AG08396 (cell line): ENCODE measurements around the gene ADAMTS20.

ENCODE experiments used
- DNase-seq: peaks from one replicate; pipeline ENCODE4 v3.0.0; 2012; ENCODE audit warnings: low spot score, mixed read lengths

Gene ADAMTS20

DNA sequence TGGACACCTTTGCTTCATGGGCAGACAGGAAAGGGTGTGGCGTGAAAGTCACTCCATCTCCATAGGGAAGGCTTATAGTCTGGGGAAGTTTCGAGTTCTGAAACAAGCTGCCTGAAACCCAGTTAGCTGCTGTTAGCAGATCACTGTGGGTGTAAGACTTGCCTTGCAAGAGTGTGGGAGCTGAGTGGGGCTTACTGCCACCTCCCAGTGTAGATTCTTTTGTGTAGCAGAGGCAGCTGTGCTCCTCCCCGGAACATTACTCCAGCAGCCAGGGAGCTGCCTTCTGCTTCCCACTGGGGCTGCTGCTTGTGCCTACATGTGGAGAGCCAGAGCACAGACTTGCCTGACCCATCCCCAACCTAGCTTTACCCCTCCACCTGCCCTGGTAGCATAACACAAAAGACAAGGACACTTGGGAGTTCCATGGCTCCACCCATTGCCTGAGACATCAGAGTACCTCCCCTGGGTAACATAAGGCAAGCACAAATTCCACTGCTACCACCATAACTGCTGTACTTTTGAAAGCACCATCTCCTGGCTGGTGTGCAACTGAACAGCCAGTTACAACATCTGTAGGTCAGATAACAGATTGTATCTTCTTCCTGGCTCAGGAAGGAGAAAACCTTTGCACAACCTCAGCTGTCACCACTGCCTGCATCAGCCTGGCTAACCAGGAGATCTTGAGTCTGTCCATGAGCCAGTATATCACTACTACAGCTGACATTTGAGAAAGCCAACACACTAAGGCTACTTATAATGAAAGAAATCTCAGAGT lies 69.5 kb downstream of the ADAMTS20 start:
- DNase-seq: no peak

GRCh38 chr12:43480591-43480990 lies 71.4 kb downstream of the ADAMTS20 start:
- no peak for DNase-seq

- no peak for DNase-seq
Observed at GRCh38 chr12:43462741-43463140, 89.3 kb downstream of the ADAMTS20 start.

- DNase-seq: no peak
Observed at GRCh38 chr12:43462080-43462479, 89.9 kb downstream of the ADAMTS20 start.

GRCh38 chr12:43459285-43459684 lies 92.7 kb downstream of the ADAMTS20 start:
- DNase-seq: no peak

GRCh38 chr12:43453761-43454160 lies 98.2 kb downstream of the ADAMTS20 start:
- DNase-seq: no peak

GRCh38 chr12:43444940-43445564 lies 107.0 kb downstream of the ADAMTS20 start:
- peak; percentile 15 for DNase-seq

- DNase-seq: no peak
Observed at GRCh38 chr12:43436597-43436996, 115.4 kb downstream of the ADAMTS20 start.

DNA sequence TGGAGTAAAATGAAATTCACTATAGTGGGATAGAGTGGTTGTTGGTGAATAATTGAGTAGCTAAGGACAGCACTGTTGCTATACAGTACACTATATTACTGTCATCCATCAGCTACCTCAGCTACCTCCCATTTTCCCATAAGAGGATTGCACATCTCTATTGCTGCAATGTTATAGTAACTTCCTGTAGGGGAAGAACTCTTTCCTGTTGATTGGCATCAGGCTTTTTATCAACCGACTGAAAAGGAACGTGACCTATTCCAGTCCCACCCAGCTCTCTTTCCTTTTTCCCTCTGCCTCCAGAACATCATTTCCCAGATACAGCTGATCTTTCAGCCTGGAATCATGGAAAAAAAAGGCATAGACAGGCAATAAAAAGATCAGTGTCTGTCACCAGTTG lies 117.4 kb downstream of the ADAMTS20 start:
- DNase-seq: no peak

GRCh38 chr12:43428088-43428600 lies 123.9 kb downstream of the ADAMTS20 start:
- DNase-seq: no peak

DNA sequence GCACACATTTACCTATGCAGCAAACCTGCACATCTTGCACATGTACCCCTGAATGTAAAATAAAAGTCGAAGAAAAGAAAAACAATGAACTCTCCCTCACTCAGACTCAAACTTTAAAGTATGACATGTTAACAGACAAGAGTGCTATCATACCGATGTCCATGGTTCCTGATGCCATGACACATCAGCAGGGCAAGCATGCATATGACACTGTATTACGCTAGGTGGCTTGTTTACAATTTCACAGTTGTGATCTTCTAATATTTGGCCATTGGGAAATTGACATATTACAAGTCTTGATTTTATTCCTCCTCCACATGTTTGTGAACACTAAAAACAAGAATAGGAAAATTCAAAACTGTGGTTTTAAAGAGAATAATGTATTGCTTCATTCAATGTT lies 126.6 kb downstream of the ADAMTS20 start:
- DNase-seq: no peak

GRCh38 chr12:43416981-43417380 lies 135.0 kb downstream of the ADAMTS20 start:
- no peak for DNase-seq

DNA sequence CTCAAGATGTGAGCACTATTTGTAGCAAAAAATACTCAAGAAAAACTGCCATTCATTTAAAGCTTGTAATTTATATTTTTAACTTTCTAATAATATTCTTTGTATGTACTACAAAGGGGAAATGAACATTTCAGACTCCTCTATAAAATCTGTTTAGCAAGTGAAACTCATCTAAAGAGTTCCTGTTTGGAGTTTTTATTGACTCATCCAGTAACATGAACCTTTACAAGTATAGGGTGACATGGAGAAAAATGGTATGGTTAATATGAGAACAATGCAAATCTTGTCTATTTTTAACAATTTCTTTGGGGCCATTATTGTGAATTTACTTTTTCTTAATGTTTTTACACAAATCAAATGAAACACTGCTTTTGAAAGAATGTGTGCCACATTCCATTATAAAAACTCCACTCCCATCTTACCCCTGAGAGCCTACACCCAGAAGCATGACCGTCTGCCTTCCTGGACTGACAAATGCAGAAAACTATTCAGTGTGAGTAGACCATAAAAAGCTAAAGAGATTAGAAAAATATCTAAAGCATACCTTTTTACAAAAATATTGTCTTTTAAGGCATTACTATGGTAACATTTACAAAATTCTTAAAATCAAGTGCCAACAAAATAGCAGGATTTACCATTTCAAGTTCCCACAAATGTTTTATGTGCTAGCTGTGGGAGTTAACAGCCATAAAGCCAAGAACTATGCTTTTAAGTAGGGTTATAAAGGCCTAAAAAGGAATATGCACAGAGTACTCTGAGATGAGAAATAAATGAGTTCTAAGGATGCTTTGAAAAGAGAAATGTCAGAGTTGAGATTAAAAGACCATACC lies 144.0 kb downstream of the ADAMTS20 start:
- no peak for DNase-seq

- no peak for DNase-seq
Observed at GRCh38 chr12:43406801-43407200, 145.2 kb downstream of the ADAMTS20 start.

DNA sequence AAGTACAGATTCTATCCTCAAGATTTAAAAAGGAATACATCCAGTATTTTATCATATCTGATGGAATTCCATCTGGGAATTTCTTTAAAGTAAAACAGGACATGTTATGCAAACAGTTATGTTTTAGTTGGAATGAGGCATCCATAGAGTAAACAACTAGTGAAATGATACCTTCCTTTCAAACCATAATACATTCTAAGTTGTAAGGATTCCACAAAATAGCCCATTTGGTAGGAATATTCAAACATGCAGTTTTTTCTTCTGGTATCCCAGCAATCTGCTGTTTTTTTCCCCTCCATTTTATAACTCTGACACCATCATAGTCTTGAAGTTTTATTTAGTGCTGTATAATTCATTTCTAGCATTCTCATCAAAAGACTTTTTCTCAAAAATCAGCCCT lies 149.6 kb downstream of the ADAMTS20 start:
- DNase-seq: no peak

GRCh38 chr12:43401096-43401495 lies 150.9 kb downstream of the ADAMTS20 start:
- DNase-seq: no peak

DNA sequence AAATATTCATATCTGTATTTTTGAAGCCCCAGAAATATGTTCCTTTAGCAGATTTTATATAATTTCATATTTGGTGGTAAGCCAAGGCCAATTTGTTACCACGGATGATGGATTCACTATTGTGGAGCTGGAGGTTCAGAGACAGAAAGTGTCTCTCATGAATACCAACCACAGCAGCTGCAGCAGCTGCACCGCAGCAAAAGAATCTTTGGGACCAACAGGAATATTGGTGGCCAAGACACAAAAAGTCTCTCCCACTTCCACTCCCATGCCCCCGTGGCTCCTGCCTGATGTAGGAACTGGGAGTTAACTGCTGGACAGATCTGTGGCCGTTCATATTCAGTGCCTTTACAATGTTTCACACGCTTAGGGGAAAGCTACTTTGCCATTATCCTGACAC lies 155.3 kb downstream of the ADAMTS20 start:
- no peak for DNase-seq

DNA sequence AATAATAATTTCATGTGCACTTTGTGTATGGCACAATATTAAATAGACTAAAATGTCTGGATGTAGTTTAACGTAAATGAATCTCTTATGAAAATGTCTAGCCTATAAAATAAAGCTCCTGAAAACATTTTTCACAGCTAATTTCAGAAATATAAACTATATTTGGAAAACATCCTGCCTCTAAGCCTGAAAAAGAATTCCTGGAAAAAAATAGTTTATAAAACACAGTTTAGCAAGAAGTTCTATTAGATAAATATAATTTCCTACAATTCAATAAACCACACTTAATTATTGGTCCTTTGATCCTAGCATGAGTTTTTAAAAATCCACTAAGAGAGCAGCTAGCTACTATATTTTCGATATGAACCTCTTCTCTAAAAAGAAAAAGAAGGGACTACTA lies 159.9 kb downstream of the ADAMTS20 start:
- DNase-seq: no peak

DNA sequence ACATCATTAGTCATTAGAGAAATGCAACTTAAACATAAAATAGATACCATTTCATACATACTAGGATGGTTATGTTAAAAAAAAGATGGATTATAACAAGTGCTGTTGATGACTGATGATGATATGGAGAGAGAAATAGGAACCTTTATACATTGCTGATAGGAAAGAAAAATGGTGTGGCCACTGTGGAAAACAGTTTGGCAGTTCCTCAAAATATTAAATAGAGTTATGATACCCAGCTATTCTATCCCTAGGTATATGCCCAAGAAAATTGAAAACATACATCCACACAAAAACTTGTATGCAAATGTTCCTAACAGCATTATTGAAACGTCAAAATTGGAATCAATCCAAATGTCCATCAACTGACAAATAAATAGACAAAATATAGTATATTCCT lies 170.1 kb downstream of the ADAMTS20 start:
- no peak for DNase-seq

GRCh38 chr12:43378448-43378847 lies 173.6 kb downstream of the ADAMTS20 start:
- DNase-seq: no peak

DNA sequence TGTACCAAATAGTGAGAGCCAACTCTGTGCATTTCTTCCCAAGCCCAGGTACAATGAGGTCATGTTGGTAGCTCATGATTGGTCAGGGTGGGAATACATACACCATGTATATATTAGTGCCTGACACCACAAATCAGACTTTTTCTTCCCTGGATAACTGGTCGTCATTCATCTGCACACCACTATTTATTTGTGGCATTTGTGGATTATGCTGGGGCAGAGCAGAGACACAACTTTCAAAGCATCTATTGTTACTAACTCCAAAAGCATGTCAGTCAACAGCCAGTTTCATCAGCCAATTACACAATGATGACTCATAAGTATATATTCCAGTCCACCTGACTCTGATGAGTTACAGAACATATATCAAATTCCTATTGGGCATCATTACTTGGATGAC lies 181.7 kb downstream of the ADAMTS20 start:
- DNase-seq: no peak

- DNase-seq: no peak
Observed at GRCh38 chr12:43362910-43363694, 188.9 kb downstream of the ADAMTS20 start.
